ENCODE data around the gene BOC. TPM values are rescaled to one million over a fixed set of nuclear protein-coding genes. Genes with fewer than 3 reads are reported as not detected.

BOC gene
- total and polyA plus RNA-seq, 2 of the 8 experiments (the other 6 are each of a cell fraction or from before 2014, with no cell fraction given): 6.9 to 9.3 TPM

DNA sequence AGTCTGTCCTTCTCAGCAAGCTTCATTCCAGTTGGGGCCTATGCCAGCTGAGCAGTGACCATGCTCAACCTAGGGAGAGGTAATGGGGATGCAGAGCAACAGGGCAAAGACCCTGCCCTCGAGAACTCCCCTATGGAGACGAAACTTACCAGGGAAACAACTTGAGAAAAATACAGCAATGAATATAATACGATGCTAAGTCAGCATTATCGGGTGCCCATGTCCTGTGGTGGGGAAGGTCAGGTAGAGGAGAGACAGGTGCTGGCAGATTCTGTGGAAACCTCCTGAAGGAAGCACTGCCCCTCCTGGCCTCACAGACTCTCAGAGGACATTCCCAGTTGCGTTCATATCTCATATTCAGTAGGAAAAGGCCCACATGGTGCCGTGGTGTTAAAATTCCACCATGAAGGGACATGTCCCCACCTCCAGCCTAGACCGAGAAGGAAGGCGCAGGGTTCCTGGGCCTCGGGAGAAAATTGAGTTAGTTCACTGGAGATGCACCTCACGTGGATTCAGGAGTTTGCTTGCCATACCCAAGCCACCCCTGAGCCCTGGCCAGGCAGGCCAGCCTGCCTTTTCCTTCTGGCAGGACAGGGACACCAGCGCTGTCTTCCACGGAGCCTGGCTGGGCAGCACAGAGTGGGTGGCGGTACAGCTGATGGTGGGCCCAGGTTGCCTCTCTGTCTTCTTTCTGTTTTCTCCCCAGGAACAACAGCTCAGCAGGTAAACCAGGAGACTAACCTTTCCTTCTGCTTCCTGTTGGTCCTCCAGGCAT lies 62.4 kb downstream of the BOC start (continued):
- TF ChIP-seq RNF2 (IDR thresholded peaks at IDR 0.05; ENCODE audit: borderline replicate concordance, low read depth, low read length, missing control alignments, poor library complexity, severe bottlenecking) (no peak), BCL11A (IDR thresholded peaks at IDR 0.05; ENCODE audit: low read depth in 2 of 2, low read length in 2 of 2) (no peak), CBX8 (IDR thresholded peaks at IDR 0.05; ENCODE audit: borderline replicate concordance, low read depth, low read length) (no peak), RXRA (IDR thresholded peaks at IDR 0.05; ENCODE audit: insufficient read depth, low read depth, low read length) (no peak), SRF (IDR thresholded peaks at IDR 0.05; ENCODE audit: low read depth, low read length) (no peak), KDM1A (IDR thresholded peaks at IDR 0.05; ENCODE audit: borderline replicate concordance, low read length) (no peak), MAFK (IDR thresholded peaks at IDR 0.05; ENCODE audit: low read depth, low read length) (no peak)
